Measurements from ENCODE around the gene CLDN20.

CLDN20 gene

GRCh38 chr6:155319902-155320301 is 56.1 kb downstream of the CLDN20 start:
- H3K27me3 Mint-ChIP-seq (ENCODE audit: low read depth) = no peaks in the 10 kb centered on the region
- no peaks in the 10 kb centered on the region for H3K9me3 Mint-ChIP-seq
- peaks cover 1% of the 10 kb centered on the region for H3K36me3 Mint-ChIP-seq (ENCODE audit: low read depth)
- H3K27ac Mint-ChIP-seq = no peak overlapping the region
- peaks cover 16% of the 10 kb centered on the region for H3K4me1 Mint-ChIP-seq (ENCODE audit: low read depth)
- no peak overlapping the region for H3K4me3 Mint-ChIP-seq

GRCh38 chr6:155324172-155324571 is 60.4 kb downstream of the CLDN20 start:
- H3K4me3 Mint-ChIP-seq = no peak overlapping the region
- no peak overlapping the region for H3K27ac Mint-ChIP-seq
- H3K4me1 Mint-ChIP-seq (ENCODE audit: low read depth) = peaks cover 16% of the 10 kb centered on the region
- H3K27me3 Mint-ChIP-seq (ENCODE audit: low read depth) = no peaks in the 10 kb centered on the region
- no peaks in the 10 kb centered on the region for H3K9me3 Mint-ChIP-seq
- peaks cover 1% of the 10 kb centered on the region for H3K36me3 Mint-ChIP-seq (ENCODE audit: low read depth)

DNA sequence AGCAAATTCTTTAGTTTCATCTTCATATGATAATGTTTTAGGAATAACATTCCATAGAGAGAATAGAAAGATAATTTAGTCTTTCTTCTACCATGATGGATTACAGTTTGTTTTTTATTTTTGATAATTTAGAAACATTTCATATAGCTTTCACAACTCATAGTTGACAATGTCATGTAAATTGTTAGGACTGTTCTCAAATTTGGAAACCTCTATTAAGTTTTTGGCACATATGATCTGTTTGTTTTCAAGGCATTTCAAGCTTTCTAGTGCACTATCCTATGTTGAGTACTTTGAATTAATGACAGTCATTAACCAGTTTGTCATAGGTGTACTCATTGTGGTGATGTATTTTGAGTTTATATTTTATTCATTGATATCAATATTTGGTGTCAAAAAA is 61.2 kb downstream of the CLDN20 start:
- no peaks in the 10 kb centered on the region for H3K9me3 Mint-ChIP-seq
- no peaks in the 10 kb centered on the region for H3K36me3 Mint-ChIP-seq (ENCODE audit: low read depth)
- no peak overlapping the region for H3K27ac Mint-ChIP-seq
- H3K27me3 Mint-ChIP-seq (ENCODE audit: low read depth) = no peaks in the 10 kb centered on the region
- H3K4me3 Mint-ChIP-seq = no peak overlapping the region
- H3K4me1 Mint-ChIP-seq (ENCODE audit: low read depth) = peaks cover 11% of the 10 kb centered on the region

DNA sequence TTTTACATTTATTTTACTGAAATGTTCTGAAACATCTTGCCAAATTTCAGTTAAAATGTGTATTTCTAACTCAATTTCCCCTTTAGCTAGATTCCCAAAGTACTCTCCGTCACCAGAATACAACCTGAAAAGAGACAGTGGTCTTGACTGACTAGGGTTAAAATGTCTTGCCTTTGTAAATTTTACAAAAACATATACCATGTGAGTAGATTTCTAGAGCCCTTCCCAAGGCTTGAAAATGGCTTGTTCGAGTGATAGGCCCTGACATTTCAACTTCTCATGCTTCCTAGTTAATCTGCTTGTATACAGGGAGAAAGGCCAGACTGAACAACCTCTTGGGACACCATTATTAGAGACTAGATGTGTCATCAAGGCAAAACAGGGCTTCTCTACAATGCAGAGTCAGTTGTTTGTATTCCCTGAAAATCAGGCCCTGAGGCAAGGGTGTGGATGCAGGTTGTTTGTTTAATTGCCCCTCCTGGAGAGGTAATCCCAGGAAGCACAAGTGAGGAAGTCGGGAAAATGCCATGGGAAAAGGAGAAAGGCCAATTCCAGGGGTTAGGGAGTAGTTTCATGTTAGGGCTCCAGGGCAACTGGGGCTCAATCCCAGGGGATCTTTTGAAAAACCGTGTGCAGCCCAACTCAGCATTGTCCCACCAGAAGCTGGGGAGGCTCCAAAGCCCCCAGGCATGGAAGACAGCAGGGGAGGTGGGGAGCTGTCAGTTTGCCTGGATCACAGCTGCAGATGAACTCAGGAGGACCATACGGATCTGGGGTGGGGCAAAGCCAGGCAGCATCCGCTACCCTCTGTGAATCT is 62.1 kb downstream of the CLDN20 start:
- Mint-ChIP-seq H3K9me3 (no peaks in the 10 kb centered on the region), H3K4me3 (no peak overlapping the region), H3K4me1 (ENCODE audit: low read depth) (peaks cover 8% of the 10 kb centered on the region)

More for the DNA sequence above, 62.1 kb downstream of the CLDN20 start:
- Mint-ChIP-seq H3K36me3 (ENCODE audit: low read depth) (no peaks in the 10 kb centered on the region), H3K27ac (no peak overlapping the region), H3K27me3 (ENCODE audit: low read depth) (no peaks in the 10 kb centered on the region)
